DND-41 (cell line): ENCODE data around the gene IQSEC1.

Experiments used
- CTCF ChIP-seq: IDR thresholded peaks from 2 replicates; pipeline ENCODE4 v1.5.1; 2012; ENCODE audit warnings: borderline replicate concordance, low read length, moderate library complexity, mild to moderate bottlenecking; ENCODE audit not compliant: poor library complexity, severe bottlenecking; ENCODE audit errors: extremely low read depth
- EZH2 ChIP-seq: IDR thresholded peaks from 3 replicates; pipeline ENCODE4 v1.6.1; 2012; ENCODE audit warnings: borderline replicate concordance, low read depth, mild to moderate bottlenecking, moderate library complexity, low read length, inconsistent platforms; ENCODE audit not compliant: severe bottlenecking

GRCh38 chr3:12939137-12939536 is 134.1 kb downstream of the IQSEC1 start:
- TF ChIP-seq CTCF, result no peak
- no peak for TF ChIP-seq EZH2
